Skeletal muscle satellite cell (primary cell): ENCODE results near the gene MYLK.
A peak's percentile ranks its signal among the peaks of the same experiment; 100 is the strongest.

Source experiments
- H3K27me3 ChIP-seq: 2 replicates; pipeline ENCODE4 v1.7.0; 2013; ENCODE audit warnings: low read length; ENCODE audit not compliant: control insufficient read depth, insufficient read depth
- H3K36me3 ChIP-seq: 2 replicates; pipeline ENCODE4 v1.7.0; 2013; ENCODE audit warnings: mild to moderate bottlenecking, control low read depth, low read length; ENCODE audit not compliant: insufficient read depth
- H3K4me1 ChIP-seq: 2 replicates; pipeline ENCODE4 v1.7.0; 2013; ENCODE audit warnings: low read length; ENCODE audit not compliant: control insufficient read depth, insufficient read depth
- H3K4me2 ChIP-seq: 2 replicates; pipeline ENCODE4 v1.7.0; 2013; ENCODE audit warnings: mild to moderate bottlenecking, low read length
- H3K4me3 ChIP-seq: 2 replicates; pipeline ENCODE4 v1.7.0; 2013; ENCODE audit warnings: low read length
- H3K9ac ChIP-seq: 2 replicates; pipeline ENCODE4 v1.7.0; 2013; ENCODE audit warnings: mild to moderate bottlenecking, low read depth, low read length, moderate library complexity
- H3K9me3 ChIP-seq: replicated peaks from 2 replicates; pipeline ENCODE4 v1.7.0; 2013; ENCODE audit warnings: mild to moderate bottlenecking, control low read depth, low read length

Gene MYLK

DNA sequence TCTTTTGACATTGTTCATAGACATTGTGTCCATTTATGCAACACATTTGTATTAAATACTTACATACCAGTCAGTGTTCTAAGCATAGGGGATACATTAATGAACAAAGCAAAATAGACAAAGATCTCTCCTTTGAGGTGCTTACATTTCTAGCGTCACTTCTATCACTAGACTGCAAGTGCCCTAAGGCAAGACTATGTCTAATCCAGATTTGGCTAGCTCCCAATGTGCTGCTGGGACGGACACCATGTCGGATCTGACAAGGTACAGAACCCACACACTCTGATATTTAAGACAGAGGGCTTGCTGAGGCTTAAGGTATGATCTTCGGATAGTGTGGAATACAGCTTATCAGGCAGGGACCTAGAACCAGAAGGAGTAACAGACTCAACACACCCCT is 41.4 kb downstream of the MYLK start:
- Histone ChIP-seq H3K4me1 (no peaks in the 10 kb centered on the region), H3K9me3 (peaks cover 10% of the 10 kb centered on the region), H3K27me3 (no peaks in the 10 kb centered on the region), H3K36me3 (no peaks in the 10 kb centered on the region), H3K9ac (no peak overlapping the region), H3K4me2 (no peak overlapping the region), H3K4me3 (no peak overlapping the region)

GRCh38 chr3:123841476-123842238 is 42.5 kb downstream of the MYLK start:
- H3K36me3 ChIP-seq = no peaks in the 10 kb centered on the region

DNA sequence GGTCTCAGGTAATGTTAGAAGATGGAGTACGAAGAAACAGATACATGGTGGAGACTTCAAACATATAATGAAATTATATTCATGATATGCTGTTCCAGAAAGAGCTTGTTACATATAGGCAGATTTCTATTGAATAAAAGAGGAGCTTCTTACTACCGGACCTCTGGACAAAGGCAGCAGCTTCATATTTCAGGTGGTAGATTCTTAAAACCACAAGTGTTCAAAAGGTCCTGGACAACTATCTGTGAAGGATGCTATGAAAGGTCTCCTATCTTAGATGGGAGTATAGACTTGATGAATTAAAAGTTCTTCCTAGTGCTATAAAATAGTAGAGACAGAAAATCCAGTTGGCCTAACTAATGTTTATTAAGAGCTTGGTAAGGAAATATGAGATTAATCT is 43.2 kb downstream of the MYLK start:
- Histone ChIP-seq H3K9me3 (peaks cover 6% of the 10 kb centered on the region), H3K9ac (no peak overlapping the region), H3K27me3 (no peaks in the 10 kb centered on the region), H3K4me1 (no peaks in the 10 kb centered on the region), H3K4me2 (no peak overlapping the region), H3K4me3 (no peak overlapping the region), H3K36me3 (no peaks in the 10 kb centered on the region)

More at GRCh38 chr3:123841476-123842238, 42.5 kb downstream of the MYLK start:
- no peaks in the 10 kb centered on the region for H3K27me3 ChIP-seq
- H3K4me2 ChIP-seq = no peak overlapping the region
- peaks cover 6% of the 10 kb centered on the region for H3K9me3 ChIP-seq
- no peak overlapping the region for H3K9ac ChIP-seq
- H3K4me1 ChIP-seq = no peaks in the 10 kb centered on the region
- no peak overlapping the region for H3K4me3 ChIP-seq

DNA sequence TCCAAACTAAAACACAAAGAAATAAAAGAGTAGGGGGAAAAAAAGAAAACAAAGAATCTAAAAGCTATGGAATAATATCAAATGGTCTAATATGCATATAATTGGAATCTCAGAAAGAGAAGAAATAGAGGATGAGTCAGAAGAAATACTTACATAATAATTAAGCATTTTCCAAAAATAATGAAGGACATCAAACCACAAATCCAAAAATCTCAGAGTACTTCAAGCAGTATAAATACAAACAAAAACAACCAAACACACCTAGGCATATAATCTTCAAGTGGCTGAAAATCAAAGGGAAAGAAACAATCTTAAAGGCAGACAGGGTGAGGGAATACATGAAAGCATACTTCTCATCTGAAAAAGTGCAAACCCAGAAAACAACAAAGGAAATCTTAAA is 46.3 kb downstream of the MYLK start:
- no peak overlapping the region for H3K9ac ChIP-seq

DNA sequence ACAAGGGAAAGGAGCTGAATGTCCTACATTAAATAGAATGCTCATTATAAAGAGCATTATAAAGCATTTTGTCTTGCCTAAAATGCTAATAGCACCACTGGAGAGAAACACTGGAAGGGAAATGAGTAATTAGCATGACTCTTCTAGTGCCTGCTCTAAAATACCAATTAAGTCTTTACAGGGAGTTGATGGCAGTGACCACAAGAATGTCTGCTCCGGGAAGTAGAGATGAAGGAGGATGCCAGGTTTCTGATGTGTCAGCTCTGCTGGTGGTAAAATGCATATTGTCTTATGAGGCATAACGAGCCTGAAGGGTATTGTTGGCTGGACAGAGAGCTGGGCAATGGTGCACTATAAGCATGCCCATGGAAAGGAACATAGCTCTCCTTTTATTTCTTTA is 49.5 kb downstream of the MYLK start:
- Histone ChIP-seq H3K9ac (no peak overlapping the region), H3K36me3 (no peaks in the 10 kb centered on the region), H3K4me2 (peak overlapping the region; percentile 47), H3K9me3 (peaks cover 3% of the 10 kb centered on the region), H3K4me1 (peaks cover 28% of the 10 kb centered on the region), H3K27me3 (no peaks in the 10 kb centered on the region), H3K4me3 (no peak overlapping the region)

More for the DNA sequence above, 46.3 kb downstream of the MYLK start:
- H3K4me1 ChIP-seq = peaks cover 27% of the 10 kb centered on the region
- no peak overlapping the region for H3K4me3 ChIP-seq
- H3K27me3 ChIP-seq = no peaks in the 10 kb centered on the region
- H3K9me3 ChIP-seq = peaks cover 6% of the 10 kb centered on the region
- no peak overlapping the region for H3K4me2 ChIP-seq
- no peaks in the 10 kb centered on the region for H3K36me3 ChIP-seq

DNA sequence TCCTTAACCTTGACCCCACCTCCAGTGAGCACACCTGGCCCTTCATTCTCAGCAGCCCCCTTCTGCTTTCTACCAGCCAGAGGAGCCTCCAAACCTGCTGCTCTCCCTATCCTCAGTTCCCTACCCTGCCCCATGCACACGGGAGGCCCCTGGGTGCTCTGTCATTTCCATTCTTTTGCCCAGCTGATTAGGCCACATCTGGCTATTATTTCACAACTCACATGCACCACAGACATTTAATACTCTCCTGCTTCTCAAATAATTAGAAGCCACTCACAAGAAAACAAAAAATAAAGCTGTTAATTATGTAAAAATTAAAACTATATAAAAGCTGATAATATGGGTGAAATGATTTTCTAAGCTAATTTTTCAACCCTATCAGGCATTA is 50.7 kb downstream of the MYLK start:
- peaks cover 3% of the 10 kb centered on the region for H3K9me3 ChIP-seq
- H3K4me2 ChIP-seq = no peak overlapping the region
- no peaks in the 10 kb centered on the region for H3K27me3 ChIP-seq
- no peak overlapping the region for H3K4me3 ChIP-seq
- peaks cover 28% of the 10 kb centered on the region for H3K4me1 ChIP-seq
- no peaks in the 10 kb centered on the region for H3K36me3 ChIP-seq
- H3K9ac ChIP-seq = no peak overlapping the region

- Histone ChIP-seq H3K4me2 (no peak overlapping the region), H3K9ac (no peak overlapping the region), H3K4me3 (no peak overlapping the region), H3K27me3 (no peaks in the 10 kb centered on the region), H3K9me3 (peaks cover 6% of the 10 kb centered on the region), H3K4me1 (peaks cover 28% of the 10 kb centered on the region), H3K36me3 (no peaks in the 10 kb centered on the region)
These were observed 51.3 kb downstream of the MYLK start for GRCh38 chr3:123832692-123833397.

- peaks cover 10% of the 10 kb centered on the region for H3K9me3 ChIP-seq
- H3K27me3 ChIP-seq = no peaks in the 10 kb centered on the region
- H3K4me3 ChIP-seq = no peak overlapping the region
- no peaks in the 10 kb centered on the region for H3K36me3 ChIP-seq
- H3K4me1 ChIP-seq = peaks cover 28% of the 10 kb centered on the region
- no peak overlapping the region for H3K9ac ChIP-seq
- no peak overlapping the region for H3K4me2 ChIP-seq
These were observed 52.7 kb downstream of the MYLK start for GRCh38 chr3:123831420-123831819.

- Histone ChIP-seq H3K36me3 (no peaks in the 10 kb centered on the region), H3K9ac (no peak overlapping the region), H3K4me3 (no peak overlapping the region), H3K4me1 (peaks cover 25% of the 10 kb centered on the region), H3K4me2 (no peak overlapping the region), H3K27me3 (no peaks in the 10 kb centered on the region), H3K9me3 (peaks cover 4% of the 10 kb centered on the region)
These were observed 62.2 kb downstream of the MYLK start for GRCh38 chr3:123821920-123822319.

- Histone ChIP-seq H3K4me1 (peaks cover 42% of the 10 kb centered on the region), H3K4me3 (no peak overlapping the region), H3K4me2 (no peak overlapping the region), H3K9ac (no peak overlapping the region), H3K9me3 (no peaks in the 10 kb centered on the region), H3K27me3 (no peaks in the 10 kb centered on the region), H3K36me3 (no peaks in the 10 kb centered on the region)
These were observed 64.2 kb downstream of the MYLK start for GRCh38 chr3:123819949-123820348.

DNA sequence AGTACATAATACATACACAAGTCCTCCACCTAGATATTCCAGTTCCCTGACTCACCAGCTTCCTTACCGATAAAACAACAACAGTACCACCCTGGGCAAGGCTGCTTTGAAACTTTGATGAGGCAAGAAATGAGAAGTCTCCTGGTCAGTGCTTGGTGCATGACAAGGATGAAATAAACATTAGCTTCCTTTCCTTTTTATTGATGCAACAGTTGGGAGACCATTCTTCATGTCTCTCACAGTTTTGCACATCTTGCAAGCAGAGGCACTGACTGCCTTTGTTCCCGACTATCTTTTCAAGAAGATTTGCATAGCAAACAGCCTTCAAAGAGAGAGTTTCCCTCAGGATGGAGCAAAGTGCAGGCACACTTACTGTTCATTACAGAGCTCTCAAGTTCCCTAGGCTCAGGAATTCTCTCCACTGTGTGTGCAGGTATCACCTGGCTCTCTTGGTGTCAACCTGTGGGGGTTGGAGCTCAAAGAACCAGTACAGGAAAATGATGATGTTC is 65.2 kb downstream of the MYLK start:
- H3K4me2 ChIP-seq = peak overlapping the region; percentile 1
- H3K4me1 ChIP-seq = peaks cover 46% of the 10 kb centered on the region
- no peak overlapping the region for H3K4me3 ChIP-seq
- H3K9me3 ChIP-seq = no peaks in the 10 kb centered on the region
- H3K27me3 ChIP-seq = no peaks in the 10 kb centered on the region
- H3K9ac ChIP-seq = no peak overlapping the region
- no peaks in the 10 kb centered on the region for H3K36me3 ChIP-seq
